Stimulated activated CD8-positive, alpha-beta memory T cell treated with anti-CD3 and anti-CD28 coated beads, Interleukin-7, amount 100 ng/mL, for 24 hours (primary cell): ENCODE data around the gene PABPC1L2B.
"Not testable (repeated sequence)": the region's sequence is repeated elsewhere in the genome, so short reads cannot be mapped to it uniquely, and the experiment has no call there.

Source experiments
- DNase-seq: peaks from one replicate; pipeline ENCODE4 v3.0.0-alpha.2; 2020; ENCODE audit warnings: low read depth

Gene PABPC1L2B

GRCh38 chrX:73002733-73003132 is at the start of gene PABPC1L2B:
Gene PABPC1L2B (plus strand): TSS chrX:73002939. CDS start chrX:73003643, 704 bp downstream.
- not testable (repeated sequence) for DNase-seq

GRCh38 chrX:72959971-72960370 is 42.8 kb upstream of the PABPC1L2B start:
- DNase-seq = not testable (repeated sequence)

GRCh38 chrX:72971859-72972258 is 30.9 kb upstream of the PABPC1L2B start:
- not testable (repeated sequence) for DNase-seq

GRCh38 chrX:72974885-72975284 is 27.9 kb upstream of the PABPC1L2B start:
- not testable (repeated sequence) for DNase-seq

GRCh38 chrX:72980894-72981469 is 21.8 kb upstream of the PABPC1L2B start:
- DNase-seq = not testable (repeated sequence)

GRCh38 chrX:73004032-73004431 is 1.3 kb downstream of the PABPC1L2B start:
- DNase-seq = not testable (repeated sequence)

- no peak for DNase-seq
Measured at GRCh38 chrX:73021361-73022092, 18.8 kb downstream of the PABPC1L2B start.

GRCh38 chrX:73022093-73022445 is 19.3 kb downstream of the PABPC1L2B start:
- DNase-seq = not testable (repeated sequence)

GRCh38 chrX:73028876-73029275 is 26.1 kb downstream of the PABPC1L2B start:
- no peak for DNase-seq
